SK-N-SH (cell line): ENCODE measurements around the gene RAD51B.

Experiments used
- CHD2 ChIP-seq: fragments of 150-350 bp; IDR thresholded peaks from 2 replicates; pipeline ENCODE4 v1.6.1; 2018; ENCODE audit warnings: low read length; ENCODE audit not compliant: partially characterized antibody
- CTCF ChIP-seq: fragments of 200-600 bp; sonication (generic); IDR thresholded peaks from 2 replicates; pipeline ENCODE4 v1.6.1; 2017; ENCODE audit warnings: antibody characterized with exemption, mild to moderate bottlenecking, moderate library complexity
- EP300 ChIP-seq, 2 experiments: IDR thresholded peaks; 2 replicates each; pipeline versions ENCODE4 v1.4.0 to v1.6.1; 2012; ENCODE audit warnings: borderline replicate concordance in 1 of 2, low read depth in 1 of 2, low read length in 1 of 2
- FOXM1 ChIP-seq: IDR thresholded peaks from 2 replicates; pipeline ENCODE4 v1.4.0; 2012; ENCODE audit warnings: low read depth, mild to moderate bottlenecking
- GABPA ChIP-seq: IDR thresholded peaks from 2 replicates; pipeline ENCODE4 v1.4.0; 2012; ENCODE audit warnings: low read depth, mild to moderate bottlenecking
- MXI1 ChIP-seq: IDR thresholded peaks from 2 replicates; pipeline ENCODE4 v1.6.1; 2012; ENCODE audit warnings: mild to moderate bottlenecking, low read depth, low read length, improper control_type of control experiment
- NRF1 ChIP-seq: IDR thresholded peaks from 2 replicates; pipeline ENCODE4 v1.6.1; 2012; ENCODE audit warnings: low read depth, mild to moderate bottlenecking, low read length
- RAD21 ChIP-seq: IDR thresholded peaks from 2 replicates; pipeline ENCODE4 v1.6.1; 2012; ENCODE audit warnings: mild to moderate bottlenecking, low read length
- USF2 ChIP-seq: fragments of 150-350 bp; IDR thresholded peaks from 2 replicates; pipeline ENCODE4 v1.6.1; 2017; ENCODE audit warnings: antibody characterized with exemption, low read length, low read depth, borderline replicate concordance
- ZBTB33 ChIP-seq: IDR thresholded peaks from 2 replicates; pipeline ENCODE4 v1.4.0; 2012; ENCODE audit warnings: low read depth, borderline replicate concordance

- no peak for TF ChIP-seq CTCF
- TF ChIP-seq GABPA, result no peak
- TF ChIP-seq FOXM1, result no peak
- no peak for TF ChIP-seq CHD2
- no peak for TF ChIP-seq NRF1
- no peak for TF ChIP-seq RAD21
- no peak for TF ChIP-seq USF2
- TF ChIP-seq ZBTB33, result no peak
- TF ChIP-seq EP300 (IDR thresholded peaks at IDR 0.05; ENCODE audit: borderline replicate concordance in 1 of 2, low read depth in 1 of 2, low read length in 1 of 2), result no peak
- TF ChIP-seq MXI1, result no peak
Observed at GRCh38 chr14:68630611-68631393, 811.2 kb downstream of the RAD51B start.
